BE2C (cell line): ENCODE data around the gene POLD3.

Experiments
- DNase-seq: peaks from one replicate; pipeline ENCODE4 v3.0.0-alpha.2; 2020
- H3K27me3 ChIP-seq: fragments of 250-450 bp; sonication (Bioruptor Pico); 2 replicates; pipeline ENCODE4 v1.5.1; 2020; ENCODE audit warnings: mild to moderate bottlenecking
- H3K36me3 ChIP-seq: fragments of 250-450 bp; sonication (Bioruptor Pico); 2 replicates; pipeline ENCODE4 v1.5.1; 2020; ENCODE audit warnings: mild to moderate bottlenecking
- H3K4me1 ChIP-seq: fragments of 250-450 bp; sonication (Bioruptor Pico); 2 replicates; pipeline ENCODE4 v1.5.1; 2020
- H3K4me3 ChIP-seq: 2 replicates; pipeline ENCODE4 v1.5.1; 2011; ENCODE audit warnings: low read depth, low read length
- H3K9me3 ChIP-seq: fragments of 250-450 bp; sonication (Bioruptor Pico); 2 replicates; pipeline ENCODE4 v1.5.1; 2020
- CTCF ChIP-seq: IDR thresholded peaks from 2 replicates; pipeline ENCODE4 v1.5.1; 2012; ENCODE audit warnings: mild to moderate bottlenecking, low read depth, low read length

The POLD3 gene

DNA sequence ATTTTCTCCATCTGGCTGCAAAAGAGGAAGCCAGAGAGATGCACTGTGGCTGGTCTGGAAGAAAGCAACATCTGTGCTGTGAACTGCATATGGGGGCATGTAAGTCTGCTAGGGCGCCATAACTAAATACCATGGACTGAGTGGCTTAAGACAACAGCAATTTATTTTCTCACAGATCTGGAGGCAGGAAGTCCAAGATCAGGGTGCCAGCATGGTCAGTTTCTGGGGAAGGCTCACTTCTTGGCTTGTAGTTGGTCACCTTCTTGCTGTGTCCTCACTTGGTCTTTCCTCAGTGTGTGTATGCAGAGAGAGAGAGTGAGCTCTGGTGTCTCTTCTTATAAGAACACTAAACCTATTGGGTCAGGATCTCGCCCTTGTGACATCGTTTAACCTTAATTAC, 34.9 kb upstream of the POLD3 start:
- Histone ChIP-seq H3K4me3 (no peak overlapping the region), H3K27me3 (no peaks in the 10 kb centered on the region), H3K36me3 (no peaks in the 10 kb centered on the region), H3K4me1 (no peaks in the 10 kb centered on the region), H3K9me3 (no peaks in the 10 kb centered on the region)
- DNase-seq, result no peak
- TF ChIP-seq CTCF, result no peak

DNA sequence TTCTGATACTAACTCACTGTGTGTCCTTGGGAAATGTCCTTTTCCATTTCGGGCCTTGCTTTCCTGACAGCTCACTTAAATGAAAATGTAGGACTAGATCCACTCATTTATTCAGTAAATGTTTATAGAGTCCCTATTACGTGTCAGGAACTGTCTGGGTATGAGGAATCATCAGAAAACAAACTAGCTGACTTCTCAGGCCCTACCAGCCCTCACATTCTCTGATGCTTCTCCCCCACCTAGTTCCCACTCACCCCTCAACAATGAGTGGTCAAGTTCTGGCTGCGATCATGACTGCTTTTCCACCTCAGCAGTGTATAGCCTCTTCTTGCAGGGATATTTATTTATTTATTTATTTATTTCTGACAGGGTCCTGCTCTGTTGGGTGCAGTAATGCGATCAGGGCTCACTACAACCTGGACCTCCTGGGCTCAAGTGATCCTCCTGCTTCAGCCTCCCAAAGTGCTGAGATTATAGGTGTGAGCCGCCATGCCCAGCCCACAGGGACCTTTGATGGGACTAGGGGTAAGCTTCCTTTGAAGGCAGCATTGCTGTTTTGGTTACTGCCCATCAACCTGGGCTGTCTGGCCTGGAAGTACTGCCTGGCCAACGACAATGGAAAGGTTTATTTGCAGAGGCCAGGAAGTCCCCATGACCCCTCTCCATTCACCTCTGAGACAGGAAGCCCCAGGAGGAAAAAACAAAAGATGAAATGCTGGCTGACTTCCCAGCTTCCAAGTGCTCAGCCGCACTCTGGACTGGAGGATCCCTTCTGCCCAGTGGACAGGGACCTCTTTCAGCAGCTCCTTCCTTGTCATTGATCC, 33.1 kb upstream of the POLD3 start:
- no peaks in the 10 kb centered on the region for H3K36me3 ChIP-seq
- no peaks in the 10 kb centered on the region for H3K4me1 ChIP-seq
- no peak overlapping the region for H3K4me3 ChIP-seq
- no peaks in the 10 kb centered on the region for H3K27me3 ChIP-seq
- TF ChIP-seq CTCF, result no peak
- H3K9me3 ChIP-seq, result no peaks in the 10 kb centered on the region
- no peak for DNase-seq

- no peak for DNase-seq
- H3K27me3 ChIP-seq, result no peaks in the 10 kb centered on the region
- H3K4me1 ChIP-seq, result no peaks in the 10 kb centered on the region
- H3K9me3 ChIP-seq, result no peaks in the 10 kb centered on the region
- TF ChIP-seq CTCF, result no peak
- H3K36me3 ChIP-seq, result no peaks in the 10 kb centered on the region
- H3K4me3 ChIP-seq, result no peak overlapping the region
These were observed 32.5 kb upstream of the POLD3 start for GRCh38 chr11:74559934-74560309.

GRCh38 chr11:74566146-74566960, 26.0 kb upstream of the POLD3 start:
- Histone ChIP-seq H3K4me3 (no peak overlapping the region), H3K4me1 (no peaks in the 10 kb centered on the region), H3K36me3 (no peaks in the 10 kb centered on the region), H3K9me3 (no peaks in the 10 kb centered on the region), H3K27me3 (no peaks in the 10 kb centered on the region)
- no peak for TF ChIP-seq CTCF
- no peak for DNase-seq

DNA sequence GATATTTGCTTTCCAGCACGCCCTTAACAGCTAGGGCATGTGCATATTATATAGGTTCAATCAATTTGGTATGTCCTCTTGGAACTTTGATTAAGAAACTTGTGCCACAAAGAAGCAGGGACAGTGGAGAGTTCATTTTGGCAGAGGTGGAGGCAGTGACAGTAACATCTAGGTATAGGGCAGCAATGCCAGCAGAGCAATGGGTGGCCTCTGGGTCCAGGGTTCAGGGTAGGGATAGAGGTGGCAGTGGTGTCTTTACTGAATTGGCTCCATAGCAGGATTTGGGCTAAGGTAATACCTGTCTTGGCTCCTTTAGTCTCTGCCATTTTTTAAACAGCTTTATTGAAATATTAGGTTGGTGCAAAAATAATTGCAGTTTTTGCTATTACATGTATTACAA, 24.4 kb upstream of the POLD3 start:
- DNase-seq, result no peak
- no peak overlapping the region for H3K4me3 ChIP-seq
- no peaks in the 10 kb centered on the region for H3K27me3 ChIP-seq
- no peaks in the 10 kb centered on the region for H3K4me1 ChIP-seq
- no peaks in the 10 kb centered on the region for H3K9me3 ChIP-seq
- no peaks in the 10 kb centered on the region for H3K36me3 ChIP-seq
- TF ChIP-seq CTCF, result no peak
